Duodenal mucosa (tissue), 2 donors: ENCODE data around the gene VENTX.

Source experiments
- H3K27ac ChIP-seq: one replicate; pipeline ENCODE4 v1.7.0; 2013; ENCODE audit warnings: low read depth, low read length
- H3K27me3 ChIP-seq, 2 donors: one replicate each; pipeline ENCODE4 v1.7.0; 2013; ENCODE audit warnings: low read length in 2 of 2, control low read depth in 1 of 2; ENCODE audit not compliant: insufficient read depth in 2 of 2, control insufficient read depth in 1 of 2
- H3K36me3 ChIP-seq, 2 donors: one replicate each; pipeline ENCODE4 v1.7.0; 2013; ENCODE audit warnings: low read length in 2 of 2, control low read depth in 1 of 2; ENCODE audit not compliant: insufficient read depth in 2 of 2, control insufficient read depth in 1 of 2
- H3K4me1 ChIP-seq, 2 donors: one replicate each; pipeline ENCODE4 v1.7.0; 2013; ENCODE audit warnings: low read length in 2 of 2, control low read depth in 1 of 2; ENCODE audit not compliant: insufficient read depth in 2 of 2, control insufficient read depth in 1 of 2
- H3K4me3 ChIP-seq, 2 donors: one replicate each; pipeline ENCODE4 v1.7.0; 2013; ENCODE audit warnings: low read length in 2 of 2, low read depth in 1 of 2
- H3K9ac ChIP-seq, 2 donors: one replicate each; pipeline ENCODE4 v1.7.0; 2013; ENCODE audit warnings: low read length in 2 of 2, low read depth in 1 of 2
- H3K9me3 ChIP-seq, 2 donors: one replicate each; pipeline ENCODE4 v1.7.0; 2013; ENCODE audit warnings: low read length in 2 of 2, control low read depth in 1 of 2; ENCODE audit not compliant: control insufficient read depth in 1 of 2

The VENTX gene

GRCh38 chr10:133196936-133197758 is 40.5 kb upstream of the VENTX start:
- Histone ChIP-seq H3K4me3 (no peak overlapping the region), H3K9ac (no peak overlapping the region), H3K4me1 (no peaks in the 10 kb centered on the region), H3K27ac (no peak overlapping the region), H3K9me3 (no peaks in the 10 kb centered on the region), H3K36me3 (no peaks in the 10 kb centered on the region), H3K27me3 (no peaks in the 10 kb centered on the region)

DNA sequence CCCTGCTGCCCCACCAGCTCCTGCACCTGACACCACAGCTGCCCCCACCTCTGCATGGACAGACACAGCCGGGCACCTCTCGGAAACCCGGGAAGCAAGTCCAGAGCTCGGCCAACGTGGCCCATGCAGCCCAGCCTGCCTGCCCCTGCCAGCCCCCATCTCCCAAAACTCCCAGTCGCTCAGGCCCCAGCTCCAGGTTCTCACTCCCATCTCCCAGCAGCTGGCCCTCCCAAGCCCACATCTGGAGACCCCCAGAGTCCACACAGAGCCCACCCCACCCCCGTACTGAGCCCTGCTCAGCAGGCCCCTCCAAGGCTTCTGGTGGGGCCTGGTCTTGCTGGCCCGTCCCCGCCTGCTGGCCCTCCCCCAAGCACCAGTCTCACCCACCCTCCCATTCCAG is 39.9 kb upstream of the VENTX start:
- Histone ChIP-seq H3K9ac (no peak overlapping the region), H3K4me1 (no peaks in the 10 kb centered on the region), H3K9me3 (no peaks in the 10 kb centered on the region), H3K27ac (no peak overlapping the region), H3K27me3 (no peaks in the 10 kb centered on the region), H3K4me3 (no peak overlapping the region), H3K36me3 (no peaks in the 10 kb centered on the region)

- no peaks in the 10 kb centered on the region for H3K27me3 ChIP-seq
- no peak overlapping the region for H3K27ac ChIP-seq
- no peak overlapping the region for H3K4me3 ChIP-seq
- no peaks in the 10 kb centered on the region for H3K36me3 ChIP-seq
- no peak overlapping the region for H3K9ac ChIP-seq
- H3K4me1 ChIP-seq, result no peaks in the 10 kb centered on the region
- no peaks in the 10 kb centered on the region for H3K9me3 ChIP-seq
Measured at GRCh38 chr10:133198206-133198605, 39.4 kb upstream of the VENTX start.

DNA sequence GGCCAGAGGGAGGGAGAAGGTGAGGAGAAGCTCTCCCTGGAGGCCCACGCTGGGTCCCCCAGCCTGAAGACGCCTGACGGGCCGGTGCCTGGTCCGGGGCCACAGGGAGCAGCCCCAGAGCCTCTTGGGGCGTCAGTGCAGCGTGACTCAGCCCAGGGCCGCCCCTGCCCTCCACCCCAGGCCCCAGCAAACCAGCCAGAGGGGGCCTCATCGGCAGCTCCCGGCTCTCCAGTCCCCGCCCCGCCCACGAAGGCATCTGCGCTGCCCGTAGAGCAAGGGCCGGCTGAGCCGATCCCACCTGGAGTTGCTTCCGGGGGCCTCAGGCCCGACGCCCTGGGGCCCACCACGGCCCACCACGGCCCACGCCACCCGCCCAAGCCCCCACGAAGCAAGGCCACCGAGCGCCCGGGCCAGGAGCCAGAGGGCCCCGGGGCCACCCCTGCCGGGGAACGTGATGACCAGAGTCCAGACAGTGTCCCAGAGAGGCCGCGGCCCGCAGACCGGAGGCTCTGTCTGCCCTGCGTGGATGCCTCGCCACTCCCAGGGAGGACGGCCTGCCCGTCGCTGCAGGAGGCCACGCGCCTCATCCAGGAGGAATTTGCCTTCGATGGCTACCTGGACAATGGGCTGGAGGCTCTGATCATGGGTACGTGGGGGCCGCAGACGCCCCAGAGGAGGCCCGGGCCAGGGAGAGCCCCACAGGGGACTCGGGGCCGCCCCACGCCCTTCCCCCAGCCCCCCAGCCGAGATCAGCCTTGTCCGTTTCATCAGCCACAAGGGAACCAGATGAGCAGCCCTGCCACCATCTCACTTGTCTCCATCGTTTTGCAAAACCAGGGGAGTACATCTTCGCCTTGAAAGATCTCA is 38.8 kb upstream of the VENTX start:
- Histone ChIP-seq H3K4me3 (no peak overlapping the region), H3K36me3 (no peaks in the 10 kb centered on the region), H3K9ac (no peak overlapping the region), H3K9me3 (no peaks in the 10 kb centered on the region), H3K27ac (no peak overlapping the region), H3K27me3 (no peaks in the 10 kb centered on the region), H3K4me1 (no peaks in the 10 kb centered on the region)

- H3K27me3 ChIP-seq, result no peaks in the 10 kb centered on the region
- H3K27ac ChIP-seq, result no peak overlapping the region
- H3K4me1 ChIP-seq, result no peaks in the 10 kb centered on the region
- no peaks in the 10 kb centered on the region for H3K9me3 ChIP-seq
- no peak overlapping the region for H3K9ac ChIP-seq
- H3K36me3 ChIP-seq, result no peaks in the 10 kb centered on the region
- no peak overlapping the region for H3K4me3 ChIP-seq
Measured at GRCh38 chr10:133199488-133199885, 38.2 kb upstream of the VENTX start.

DNA sequence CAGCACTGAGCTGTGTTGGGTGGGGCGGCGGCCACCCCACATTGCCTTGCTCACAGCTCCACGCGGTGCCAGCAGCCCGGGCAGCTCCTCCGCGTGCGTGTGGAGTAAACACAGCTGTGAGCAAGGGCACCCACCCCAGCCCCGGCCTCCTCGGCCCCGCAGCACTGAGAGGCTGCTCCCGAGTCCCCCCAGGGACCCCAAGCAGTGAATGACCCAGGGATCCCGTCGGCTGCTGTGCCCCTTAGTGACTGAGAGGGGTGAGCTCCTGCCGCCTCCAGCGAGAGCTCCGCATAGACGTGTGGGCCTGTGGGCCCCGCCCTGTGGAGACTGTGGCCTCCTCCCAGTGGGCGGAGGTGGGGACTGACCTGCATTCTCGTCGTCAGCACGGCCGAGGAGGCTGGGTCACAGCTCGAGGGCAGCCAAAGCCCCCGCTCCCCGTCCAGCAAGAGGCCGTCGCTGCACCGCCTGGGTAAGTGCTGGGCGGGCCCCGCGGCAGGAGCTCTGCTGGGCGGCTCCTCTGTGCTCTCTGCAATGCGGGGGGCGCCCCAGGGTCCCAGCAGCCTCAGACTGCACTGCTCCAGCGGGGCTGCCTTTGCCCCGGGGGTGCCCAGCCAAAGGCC is 37.6 kb upstream of the VENTX start:
- H3K27me3 ChIP-seq, result no peaks in the 10 kb centered on the region
- no peak overlapping the region for H3K4me3 ChIP-seq
- H3K27ac ChIP-seq, result no peak overlapping the region
- H3K36me3 ChIP-seq, result no peaks in the 10 kb centered on the region
- H3K4me1 ChIP-seq, result no peaks in the 10 kb centered on the region
- no peaks in the 10 kb centered on the region for H3K9me3 ChIP-seq
- H3K9ac ChIP-seq, result no peak overlapping the region

DNA sequence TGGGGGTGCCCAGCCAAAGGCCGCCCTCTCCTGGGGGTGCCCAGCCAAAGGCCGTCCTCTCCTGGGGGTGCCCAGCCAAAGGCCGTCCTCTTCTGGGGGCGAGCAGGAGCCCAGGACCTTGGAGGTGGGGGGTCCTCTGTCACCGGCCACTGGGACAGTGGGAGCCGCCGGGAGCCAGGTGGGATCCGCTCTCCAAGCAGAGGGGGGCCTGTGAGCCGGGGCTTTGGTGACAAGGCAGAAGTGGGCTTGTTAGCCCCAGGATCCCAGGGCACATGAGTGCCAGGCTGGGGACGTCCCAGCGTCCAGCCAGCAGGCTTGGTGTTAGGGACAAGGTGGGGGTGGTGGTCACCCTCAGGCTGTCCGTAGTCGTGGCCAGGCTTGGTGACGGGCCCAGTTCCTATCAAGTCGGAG is 37.0 kb upstream of the VENTX start:
- H3K9ac ChIP-seq, result no peak overlapping the region
- no peak overlapping the region for H3K4me3 ChIP-seq
- H3K36me3 ChIP-seq, result no peaks in the 10 kb centered on the region
- H3K9me3 ChIP-seq, result no peaks in the 10 kb centered on the region
- H3K4me1 ChIP-seq, result no peaks in the 10 kb centered on the region
- H3K27ac ChIP-seq, result no peak overlapping the region
- no peaks in the 10 kb centered on the region for H3K27me3 ChIP-seq

DNA sequence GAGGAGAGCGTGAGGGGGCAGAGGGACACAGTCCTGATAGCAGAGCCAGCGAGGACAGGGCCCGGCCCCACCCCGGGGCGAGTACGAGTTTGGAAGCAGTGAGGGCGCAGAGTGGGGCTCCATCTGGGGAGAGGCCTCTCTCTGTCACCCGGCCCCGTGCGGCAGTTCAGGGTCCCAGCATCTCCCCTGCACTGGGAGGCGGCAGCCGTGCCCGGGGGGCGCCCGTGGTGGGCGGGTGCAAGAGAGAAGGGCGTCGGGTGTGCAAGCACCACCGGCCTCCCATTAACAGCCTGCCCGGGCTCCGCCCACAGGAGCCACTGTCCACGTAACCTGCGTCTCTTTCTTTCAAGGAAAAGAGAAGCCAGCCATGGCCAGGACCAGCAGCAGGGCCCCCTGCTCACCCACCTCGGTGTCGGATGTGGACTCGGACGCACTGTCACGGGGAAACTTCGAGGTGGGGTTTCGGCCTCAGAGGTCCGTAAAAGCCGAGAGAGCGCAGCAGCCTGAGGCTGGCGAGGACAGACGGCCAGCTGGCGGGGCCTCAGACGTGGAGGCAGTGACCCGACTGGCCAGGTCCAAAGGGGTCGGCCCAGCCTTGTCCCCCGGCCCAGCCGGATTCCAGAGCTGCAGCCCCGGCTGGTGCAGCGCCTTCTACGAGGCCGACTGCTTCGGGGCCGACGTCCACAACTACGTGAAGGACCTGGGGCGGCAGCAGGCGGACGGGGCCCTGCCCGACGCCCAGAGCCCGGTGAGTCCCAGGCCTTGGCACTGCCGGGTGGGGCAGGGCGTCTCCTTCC is 36.3 kb upstream of the VENTX start:
- Histone ChIP-seq H3K4me1 (no peaks in the 10 kb centered on the region), H3K27me3 (no peaks in the 10 kb centered on the region), H3K9me3 (no peaks in the 10 kb centered on the region), H3K27ac (no peak overlapping the region), H3K9ac (no peak overlapping the region), H3K36me3 (no peaks in the 10 kb centered on the region), H3K4me3 (no peak overlapping the region)

DNA sequence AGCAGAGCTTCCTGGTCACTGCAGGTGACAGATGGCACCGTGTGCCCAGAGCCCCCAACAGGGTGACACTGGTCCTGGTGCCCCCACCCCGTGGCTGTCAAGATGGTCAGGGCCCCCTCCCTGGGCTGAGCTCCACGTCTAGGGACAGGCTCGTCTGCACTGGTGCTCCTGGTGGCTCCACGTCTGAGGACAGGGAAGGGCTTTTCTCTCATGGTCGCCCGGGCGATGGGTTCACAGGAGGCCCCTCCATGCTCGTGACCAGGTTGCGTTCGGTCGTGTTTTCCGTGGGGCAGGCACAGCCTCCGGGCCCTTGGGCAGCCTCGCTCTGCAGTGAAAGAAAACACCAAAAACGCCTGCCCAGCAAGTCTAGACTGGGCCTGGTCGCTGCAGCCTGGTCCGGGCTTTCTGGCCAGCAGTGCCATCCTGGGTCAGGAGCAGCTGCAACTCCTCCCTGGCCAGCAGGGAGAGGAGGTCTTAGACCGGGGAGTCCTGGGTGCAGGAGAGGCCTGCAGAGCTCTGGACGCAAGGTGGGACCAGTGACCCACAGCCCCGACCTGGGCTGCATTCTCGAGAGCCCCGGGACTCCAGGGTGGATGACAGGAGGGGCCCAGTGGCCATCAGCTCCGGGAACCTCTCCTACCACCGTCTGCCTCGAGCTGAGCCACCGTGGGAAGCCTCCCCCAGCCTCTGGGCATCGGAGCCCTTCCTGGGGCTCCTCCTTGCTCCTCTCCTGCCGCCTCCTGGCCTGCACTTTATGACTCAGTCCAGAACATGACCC is 35.5 kb upstream of the VENTX start:
- Histone ChIP-seq H3K27ac (no peak overlapping the region), H3K9me3 (no peaks in the 10 kb centered on the region), H3K36me3 (no peaks in the 10 kb centered on the region), H3K4me3 (no peak overlapping the region), H3K9ac (no peak overlapping the region), H3K4me1 (no peaks in the 10 kb centered on the region), H3K27me3 (no peaks in the 10 kb centered on the region)
